A673 (cell line): Measurements from ENCODE around the gene TGFA.

Experiments used
- CTCF ChIP-seq: fragments of 300-800, 200-600 bp; sonication (generic); conservative IDR thresholded peaks from 2 replicates; pipeline ENCODE4 v1.5.1; 2017; ENCODE audit warnings: low read depth, mild to moderate bottlenecking, antibody characterized with exemption, low read length, moderate library complexity, mixed read lengths
- EZH2 ChIP-seq: fragments of 200-600 bp; sonication (generic); IDR thresholded peaks from 2 replicates; pipeline ENCODE4 v1.6.1; 2017; ENCODE audit warnings: borderline replicate concordance, low read depth, mild to moderate bottlenecking, mixed read lengths, antibody characterized with exemption, low read length; ENCODE audit not compliant: poor library complexity, severe bottlenecking

GRCh38 chr2:70494293-70494886, 59.2 kb downstream of the TGFA start:
- TF ChIP-seq CTCF (no peak), EZH2 (no peak)
